HG03565 (cell line): ENCODE measurements around the gene MEG3.

Source experiments
- ATAC-seq: cut with Tn5 transposase; IDR thresholded peaks from one replicate; pipeline ENCODE4 v1.9.1; 2021; ENCODE audit warnings: mild to moderate bottlenecking, moderate library complexity; ENCODE audit not compliant: unreplicated experiment

The MEG3 gene

DNA sequence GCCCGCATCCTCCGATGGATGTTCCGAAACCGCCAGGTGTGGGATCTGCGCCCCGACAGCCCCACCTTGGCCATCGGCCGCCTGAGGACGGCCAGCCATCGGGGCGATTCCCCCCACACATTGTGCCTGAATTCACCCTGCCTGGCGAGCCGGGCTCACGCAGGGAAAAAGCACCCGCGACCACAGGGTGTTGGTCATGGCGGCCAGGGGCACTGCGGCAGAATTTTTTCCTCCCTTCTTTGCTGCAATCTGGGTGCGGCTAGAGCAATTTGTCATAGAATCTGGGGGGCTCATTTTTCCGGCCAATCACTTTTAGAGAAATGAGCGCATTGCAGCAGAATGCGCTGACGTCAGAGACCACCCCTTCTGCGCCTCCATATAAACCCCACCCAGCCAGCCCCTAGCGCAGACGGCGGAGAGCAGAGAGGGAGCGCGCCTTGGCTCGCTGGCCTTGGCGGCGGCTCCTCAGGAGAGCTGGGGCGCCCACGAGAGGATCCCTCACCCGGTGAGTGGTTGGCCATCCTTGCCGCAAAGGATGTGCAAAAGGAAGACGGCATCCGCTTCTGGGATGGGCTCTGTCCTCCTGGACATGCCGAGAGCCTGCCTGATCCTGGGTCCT is at the start of gene MEG3:
MEG3 (plus strand) TSS at position 406 of the 619 bp plus-strand sequence.
- no peak for ATAC-seq

DNA sequence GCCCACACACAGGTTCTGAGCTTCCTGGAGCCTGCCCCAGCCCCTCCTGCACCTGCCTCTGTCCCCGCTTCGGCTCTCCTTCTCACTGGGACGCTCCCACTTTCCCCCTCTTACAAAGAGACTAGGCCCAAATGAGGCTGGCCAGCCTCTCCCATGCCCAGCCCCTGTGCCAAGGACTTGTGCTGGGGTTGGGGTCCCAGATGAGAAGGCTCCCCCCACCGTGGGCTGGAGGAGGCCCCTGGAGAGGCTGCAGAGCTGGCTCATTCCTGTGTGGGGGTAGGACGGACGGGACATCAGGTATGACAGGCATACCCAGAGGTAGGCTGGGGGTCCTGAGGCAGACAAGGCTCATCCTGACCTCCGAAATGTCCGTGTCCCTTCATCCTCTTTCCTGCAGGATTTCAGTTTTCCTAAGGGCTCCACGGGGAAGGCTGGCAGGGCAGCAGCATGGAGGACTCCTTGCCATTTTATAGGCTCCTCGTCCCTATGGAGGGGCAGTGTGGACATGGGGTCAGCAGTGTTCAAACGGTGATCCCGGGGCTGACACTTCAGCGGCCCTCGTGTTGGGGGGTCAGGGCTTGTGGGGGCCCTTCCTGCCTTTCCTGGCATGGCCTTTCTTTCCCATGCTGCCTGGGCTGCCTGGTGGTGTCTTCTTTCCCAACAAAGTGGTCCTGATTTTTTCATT is 49.1 kb upstream of the MEG3 start:
- ATAC-seq = no peak

DNA sequence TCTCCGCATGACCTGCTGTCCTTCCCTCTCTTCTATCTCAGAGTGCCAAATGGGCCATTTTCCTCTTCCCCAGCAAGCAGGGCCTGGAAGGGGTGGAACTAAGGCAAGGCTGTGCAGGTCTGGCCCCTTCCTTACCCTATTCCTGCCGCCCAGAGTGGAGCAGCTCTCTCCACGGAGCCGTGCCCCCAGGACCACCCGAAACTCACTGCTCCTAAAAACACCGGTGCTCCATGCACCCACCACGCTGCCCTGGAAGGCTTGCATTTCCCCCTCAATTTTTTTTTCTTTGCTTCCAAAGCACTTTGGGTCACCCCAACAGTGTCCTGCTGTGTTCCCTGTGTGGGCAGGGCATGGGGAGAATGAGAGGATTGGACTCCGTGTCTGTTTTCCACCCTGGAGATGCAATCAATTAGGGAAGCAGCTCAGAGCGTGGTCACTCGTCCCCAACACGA is 48.5 kb upstream of the MEG3 start:
- ATAC-seq = no peak

DNA sequence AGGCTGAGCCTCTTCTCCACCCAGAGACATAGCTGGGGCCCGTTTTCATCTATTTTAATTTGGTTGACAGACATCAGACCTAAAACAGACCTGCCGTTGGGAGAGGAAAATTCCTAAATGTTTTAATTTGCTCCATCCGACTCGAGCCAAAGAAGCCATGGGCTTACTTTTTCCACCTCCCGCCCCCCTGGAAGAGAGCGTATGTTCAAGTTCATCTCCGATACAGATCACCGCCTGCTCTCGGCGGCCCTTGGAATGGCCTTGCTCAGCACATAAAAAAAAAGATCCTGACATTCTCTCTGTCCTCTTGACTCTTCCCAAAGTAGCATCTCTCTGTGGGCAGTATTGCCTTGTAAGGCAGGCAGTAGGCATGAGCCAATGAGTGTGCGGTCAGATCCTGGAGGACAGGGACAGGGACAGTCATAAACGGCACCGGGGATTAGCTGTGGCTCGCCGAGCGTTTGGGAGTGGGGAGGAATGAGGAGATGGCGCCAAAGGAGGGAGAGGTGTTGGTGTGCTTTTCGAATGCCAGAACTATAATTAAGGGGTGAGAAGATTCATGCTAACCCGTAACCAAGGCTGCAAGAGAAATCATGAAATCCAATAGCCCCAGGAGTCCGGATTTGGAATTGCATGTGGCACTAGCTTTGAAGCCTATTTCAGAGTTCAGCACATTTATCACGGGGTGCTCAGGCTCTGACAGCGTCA is 47.9 kb upstream of the MEG3 start:
- ATAC-seq = no peak

DNA sequence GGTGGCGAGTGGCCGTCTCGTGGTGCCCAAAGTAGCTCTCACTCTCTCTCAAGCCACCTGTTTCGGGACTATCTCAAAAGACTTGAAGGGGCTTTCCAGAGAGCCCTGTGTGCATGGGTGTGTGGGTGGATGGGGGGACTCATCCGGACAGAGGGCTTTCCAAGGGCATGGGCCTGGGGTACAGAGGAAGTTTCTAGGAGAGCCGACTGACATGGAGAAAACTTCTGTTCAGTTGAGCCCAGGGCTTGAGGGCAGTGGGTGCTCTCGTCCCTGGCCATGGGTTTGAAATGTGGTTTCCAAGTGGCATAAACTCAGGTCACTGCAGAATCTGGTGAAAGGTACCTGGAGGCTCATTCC is 47.4 kb upstream of the MEG3 start:
- no peak for ATAC-seq

DNA sequence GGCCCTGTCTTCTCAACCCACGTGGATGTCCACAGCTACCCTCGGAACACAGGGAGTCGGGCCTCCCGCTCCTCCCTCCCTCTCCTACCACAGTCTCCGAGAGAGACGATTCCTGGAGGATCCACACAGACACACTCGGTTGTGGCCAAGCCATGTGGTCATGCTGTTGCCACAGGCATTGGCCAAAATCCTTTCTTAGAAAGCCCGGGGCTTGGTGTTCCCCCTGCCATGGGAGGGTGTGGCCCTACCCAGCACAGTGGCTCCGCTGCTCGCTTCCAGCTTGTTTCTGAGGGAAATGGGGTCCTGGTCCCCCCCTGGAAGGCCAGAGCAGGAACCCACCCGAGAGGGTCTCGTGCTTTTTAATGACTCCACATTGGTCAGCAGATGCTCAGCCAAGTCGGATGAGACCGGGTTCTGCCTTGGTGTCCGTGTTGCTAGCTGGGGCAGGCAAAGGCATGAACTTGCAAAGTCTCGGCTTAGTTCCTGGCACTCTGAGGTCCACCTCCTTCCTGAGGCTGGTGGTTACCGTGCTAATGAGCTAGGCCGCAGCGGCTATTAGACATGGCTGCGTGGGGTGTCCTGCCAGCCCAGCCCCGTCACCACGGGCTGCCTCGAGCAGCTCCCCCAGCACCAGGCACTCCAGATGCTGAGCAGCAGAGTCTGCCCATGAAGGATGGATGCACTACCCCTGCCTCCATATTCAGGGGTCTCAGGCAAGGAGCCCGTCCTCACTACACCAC is 46.8 kb upstream of the MEG3 start:
- ATAC-seq = no peak

DNA sequence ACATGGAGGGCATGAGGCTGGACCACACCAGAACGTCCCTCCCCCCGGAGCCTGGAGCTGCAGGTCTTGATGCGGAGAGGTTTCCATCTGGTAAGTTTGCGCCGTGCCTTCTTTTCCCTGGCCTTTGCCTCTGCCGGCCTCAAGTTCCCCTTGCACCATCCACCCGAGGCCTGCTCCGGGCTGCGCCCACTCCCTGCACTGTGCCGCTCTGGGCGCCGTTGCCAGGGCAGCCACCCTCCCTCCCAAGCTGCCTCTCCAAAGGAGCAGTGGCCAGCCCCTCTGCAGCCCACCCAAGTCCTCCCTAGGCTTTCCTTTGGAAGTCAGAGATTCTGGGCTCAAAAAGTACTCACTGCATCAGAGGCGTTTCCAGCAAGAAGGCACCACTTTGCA is 46.2 kb upstream of the MEG3 start:
- no peak for ATAC-seq

DNA sequence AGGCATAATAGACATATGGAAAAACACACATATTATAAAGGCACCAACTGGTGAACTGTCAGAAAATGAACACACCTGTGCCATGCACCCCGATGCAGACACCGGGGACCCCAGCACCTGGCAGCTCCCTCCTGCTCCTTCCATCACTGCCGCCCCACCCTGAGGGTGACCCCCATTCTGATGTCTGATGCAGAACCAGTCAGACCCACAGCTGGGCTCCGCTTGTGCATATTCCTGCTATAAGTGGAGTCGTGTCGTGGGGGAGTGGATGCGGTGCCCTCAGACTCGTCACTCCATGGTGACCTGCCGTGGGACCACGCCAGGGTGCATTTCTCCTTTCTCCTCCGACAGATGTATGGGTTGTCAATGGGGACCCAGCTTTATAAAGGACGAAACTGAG is 45.7 kb upstream of the MEG3 start:
- no peak for ATAC-seq

DNA sequence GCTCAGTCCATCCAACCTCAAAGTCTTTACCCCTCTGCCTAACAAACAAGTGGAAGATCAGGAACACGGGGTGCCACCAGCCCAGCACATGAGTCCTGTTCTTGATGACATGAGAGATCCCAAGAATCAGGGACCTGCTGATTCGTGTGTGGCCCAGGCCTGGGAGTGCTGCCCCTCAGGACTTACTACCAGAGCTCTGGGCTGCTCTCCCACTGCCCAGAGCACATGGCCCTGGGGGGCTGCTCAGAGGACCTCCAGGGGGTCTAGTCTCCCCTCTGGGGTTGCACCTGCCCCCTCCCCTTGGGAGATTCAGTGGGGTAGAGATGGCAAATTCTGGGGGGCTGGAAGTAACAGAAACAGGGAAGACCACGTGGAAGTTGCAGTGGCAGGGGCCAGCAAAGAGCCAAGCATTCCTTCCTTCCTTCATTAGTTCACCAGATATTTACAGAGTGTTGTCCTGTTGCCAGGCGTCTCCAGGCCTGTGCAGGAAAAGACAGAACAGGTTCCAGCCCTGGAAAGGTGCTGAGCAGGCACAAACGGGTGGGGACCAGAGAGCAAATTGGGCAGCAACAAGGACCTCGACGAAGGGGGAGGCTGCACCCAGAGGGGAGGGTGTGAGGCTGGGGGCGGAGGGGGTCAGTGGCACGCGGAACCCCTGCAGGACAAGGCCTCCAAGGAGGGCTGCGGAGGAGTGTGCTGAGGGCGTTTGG is 45.1 kb upstream of the MEG3 start:
- no peak for ATAC-seq

DNA sequence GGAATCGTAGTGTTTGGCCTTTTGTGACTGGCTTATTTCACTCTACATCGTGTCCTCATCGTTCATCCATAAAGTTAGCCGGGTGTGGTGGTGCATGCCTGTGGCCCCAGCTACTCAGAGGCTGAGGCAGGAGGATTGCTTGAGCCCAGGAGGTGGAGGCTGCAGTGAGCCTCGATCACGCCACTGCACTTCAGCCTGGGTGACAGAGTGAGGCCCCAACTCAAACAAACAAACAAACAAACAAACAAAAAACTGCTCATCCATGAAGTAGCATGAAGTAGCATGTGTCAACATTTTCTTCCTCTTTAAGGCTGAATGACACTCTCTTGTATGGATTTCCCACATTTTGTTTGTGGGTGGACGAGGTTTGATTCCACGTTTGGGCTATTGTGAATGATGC is 44.0 kb upstream of the MEG3 start:
- ATAC-seq = no peak

DNA sequence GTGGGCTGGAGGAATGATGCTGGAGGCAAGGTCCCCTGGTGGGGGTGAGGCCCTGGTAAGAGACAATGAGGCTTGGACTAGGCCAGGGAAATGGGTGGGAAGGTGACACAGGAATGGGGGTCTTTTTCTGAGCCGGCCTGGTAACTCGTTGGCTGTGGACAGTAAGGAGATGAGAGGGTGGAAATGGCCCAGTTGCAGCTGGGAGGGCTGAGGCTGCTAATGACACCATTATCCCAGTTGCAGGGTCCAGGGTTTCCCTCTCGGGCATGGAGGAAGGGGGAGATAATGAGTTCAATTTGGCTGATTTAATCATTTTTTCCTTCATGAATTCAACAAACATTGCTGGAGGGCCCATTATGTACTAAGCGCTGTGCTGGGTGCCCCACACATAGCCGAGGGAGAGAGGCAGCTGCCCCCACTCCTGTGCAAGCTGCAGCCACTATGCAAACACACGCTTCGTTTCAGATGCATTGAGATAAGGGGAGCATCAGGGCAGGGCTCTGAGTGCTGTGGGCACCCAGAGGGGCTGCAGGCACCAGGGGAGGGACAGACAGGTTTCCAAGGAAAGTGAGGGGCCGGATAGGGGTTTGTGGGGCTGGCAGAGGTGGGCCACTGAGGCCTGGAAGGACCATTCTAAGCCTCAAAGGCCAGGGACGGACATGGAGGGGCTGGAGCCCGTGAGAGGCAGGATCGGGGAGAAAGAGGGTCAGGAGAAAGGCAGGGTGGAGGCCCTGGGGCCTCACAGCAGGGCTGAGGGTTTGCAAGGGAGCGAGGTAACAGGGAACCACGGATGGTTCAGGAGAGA is 43.2 kb upstream of the MEG3 start:
- ATAC-seq = no peak

DNA sequence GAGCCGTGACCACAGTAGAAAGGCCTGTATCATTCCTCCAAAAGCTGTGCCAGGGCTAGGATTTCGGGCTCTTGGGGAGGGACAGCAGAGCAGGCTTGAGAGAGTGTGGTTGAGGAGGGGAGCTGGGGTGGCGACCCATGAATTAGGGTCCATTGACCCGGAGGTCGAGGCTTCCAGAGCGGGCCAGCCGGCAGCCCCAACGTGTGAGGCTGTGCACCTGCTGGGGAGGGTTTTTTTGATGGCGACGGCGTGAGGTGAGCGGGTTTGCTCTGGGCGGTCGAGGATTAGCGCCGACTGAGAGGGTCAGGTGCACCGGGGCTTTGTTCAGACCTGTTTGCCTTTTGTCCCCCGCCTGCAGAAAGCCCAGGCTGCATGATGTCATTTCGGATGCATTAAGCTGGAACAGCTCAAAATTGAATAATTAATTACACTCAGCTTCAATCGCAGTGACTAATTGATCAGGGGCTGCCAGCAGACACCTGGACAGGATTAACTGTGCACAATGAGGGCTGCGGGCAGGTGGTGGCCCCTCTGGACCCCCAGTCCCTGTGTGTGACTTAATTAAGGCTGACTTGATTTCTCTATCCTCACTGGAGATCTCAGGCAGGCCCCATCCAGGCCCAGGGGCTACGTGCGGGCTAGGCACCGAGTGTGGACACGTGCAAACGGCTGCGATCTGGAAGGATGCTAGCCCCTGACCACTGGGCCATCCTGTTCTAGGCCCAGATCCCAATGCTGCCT is 42.1 kb upstream of the MEG3 start:
- ATAC-seq = no peak

DNA sequence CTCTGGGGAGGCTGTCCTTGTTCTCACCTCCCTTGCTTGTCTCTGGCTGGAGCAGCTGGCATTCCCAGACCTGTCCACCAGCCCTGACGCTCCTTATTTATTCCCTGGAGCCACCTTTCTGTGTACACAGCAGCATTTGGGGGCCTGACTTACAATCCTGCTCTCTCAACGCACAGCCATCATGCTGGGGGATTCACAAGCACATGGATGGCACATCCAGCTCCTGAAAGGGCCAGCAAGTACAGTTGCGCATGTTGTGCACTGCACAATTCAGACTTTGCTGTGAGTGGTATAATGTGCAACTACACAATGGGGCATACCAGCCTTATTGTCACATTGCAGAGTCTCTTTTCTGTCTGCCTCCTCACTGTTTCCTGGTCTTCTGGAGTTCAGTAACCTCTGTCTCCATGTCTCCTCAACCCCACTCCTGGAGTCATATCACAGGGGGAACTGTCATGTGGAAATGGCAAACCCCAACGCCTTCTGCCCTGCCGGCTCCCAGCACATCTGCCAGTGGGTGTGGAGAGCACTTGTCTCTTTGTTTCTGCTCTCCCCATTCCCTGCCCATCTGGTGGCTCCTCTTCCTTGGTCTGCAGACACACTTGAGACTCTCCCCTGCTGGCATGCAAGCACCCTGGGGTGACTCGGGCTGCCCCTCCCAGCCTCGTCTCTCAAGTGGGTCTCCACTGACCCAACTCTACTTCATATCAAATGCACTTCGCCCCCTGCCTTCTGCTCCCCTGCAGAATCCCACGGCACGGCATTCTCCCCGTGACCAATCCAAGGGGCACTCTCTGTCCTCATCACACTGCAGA is 41.2 kb upstream of the MEG3 start:
- no peak for ATAC-seq

DNA sequence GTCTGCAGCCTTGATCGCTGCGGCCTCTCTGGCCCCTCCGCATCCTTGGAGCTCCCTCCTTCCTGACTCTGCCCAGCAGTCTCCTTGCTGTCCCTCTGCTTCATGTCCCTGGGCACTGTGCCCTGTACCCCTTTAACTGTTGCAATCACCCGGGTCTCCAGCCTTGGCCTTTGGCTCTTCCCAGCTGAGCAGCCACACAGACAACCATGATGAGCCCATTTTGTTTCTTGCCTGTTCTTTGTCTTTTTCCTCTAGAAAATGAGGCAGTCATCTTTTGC is 40.6 kb upstream of the MEG3 start:
- no peak for ATAC-seq

DNA sequence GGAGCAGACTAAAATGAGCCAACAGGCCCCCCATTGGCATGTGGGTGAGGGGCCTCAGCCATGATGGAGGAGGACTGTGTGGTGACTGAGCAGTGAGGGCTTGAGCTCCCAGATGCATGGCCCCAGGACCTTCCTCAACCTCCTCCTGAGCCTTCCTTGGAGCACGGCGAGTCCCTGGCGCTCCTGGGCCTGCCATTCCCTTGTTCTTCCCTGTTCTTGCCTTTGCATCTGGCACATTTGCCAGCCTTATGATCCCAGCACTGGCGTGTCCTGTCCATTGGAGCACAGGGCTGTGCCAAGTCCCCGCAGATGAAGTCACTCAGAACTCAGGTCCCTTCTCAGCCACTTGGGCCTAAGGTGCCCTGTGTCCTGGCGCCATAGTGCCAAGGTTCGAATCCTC is 40.3 kb upstream of the MEG3 start:
- no peak for ATAC-seq

DNA sequence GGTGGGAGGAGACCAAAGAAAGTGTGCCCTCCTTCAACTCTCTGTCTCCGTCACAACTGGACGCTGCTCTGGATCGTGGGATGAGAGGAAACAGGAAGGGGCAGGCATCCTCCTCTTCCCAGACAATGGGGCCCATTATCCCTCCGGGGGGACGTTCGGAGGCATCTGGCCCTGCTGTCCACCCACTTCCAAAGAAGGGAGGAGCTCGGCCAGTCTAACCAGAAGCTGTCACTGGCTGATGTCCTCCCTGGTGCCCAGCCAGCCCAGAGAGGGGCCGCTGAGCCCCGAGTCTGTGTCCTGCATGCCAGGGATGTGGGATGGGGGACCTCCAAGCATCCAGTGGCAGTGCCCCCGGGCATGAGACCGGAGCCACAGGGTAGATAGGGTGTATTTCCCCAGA is 39.8 kb upstream of the MEG3 start:
- ATAC-seq = no peak

DNA sequence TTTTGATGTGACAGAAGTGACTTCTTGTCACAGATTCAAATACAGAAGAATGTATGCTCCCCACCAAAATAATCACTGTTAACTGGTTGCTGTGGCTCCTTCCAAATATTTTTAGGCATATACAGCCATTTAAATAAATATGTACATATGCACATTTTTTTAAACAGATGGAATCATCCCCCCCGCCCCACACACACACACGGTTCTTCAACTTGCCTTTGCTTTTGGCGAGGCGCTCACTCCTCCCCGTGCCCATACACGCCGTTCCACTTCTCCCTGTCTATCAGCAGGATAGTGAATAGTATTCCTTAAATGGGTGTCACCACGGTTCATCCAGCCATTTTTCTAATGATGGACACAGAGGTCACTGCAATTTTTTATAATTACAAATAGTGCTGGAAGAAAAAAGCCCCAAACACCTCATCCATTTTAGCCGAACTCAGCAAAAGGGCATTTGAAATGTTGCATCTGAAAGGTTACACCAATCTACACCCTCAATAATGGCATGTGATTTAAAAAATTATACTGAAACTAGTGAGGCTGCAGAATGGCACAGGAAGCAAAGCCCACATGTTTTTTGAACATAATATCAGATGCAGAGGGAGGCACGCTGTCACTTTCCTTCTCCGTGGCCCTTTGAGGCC is 39.2 kb upstream of the MEG3 start:
- no peak for ATAC-seq

DNA sequence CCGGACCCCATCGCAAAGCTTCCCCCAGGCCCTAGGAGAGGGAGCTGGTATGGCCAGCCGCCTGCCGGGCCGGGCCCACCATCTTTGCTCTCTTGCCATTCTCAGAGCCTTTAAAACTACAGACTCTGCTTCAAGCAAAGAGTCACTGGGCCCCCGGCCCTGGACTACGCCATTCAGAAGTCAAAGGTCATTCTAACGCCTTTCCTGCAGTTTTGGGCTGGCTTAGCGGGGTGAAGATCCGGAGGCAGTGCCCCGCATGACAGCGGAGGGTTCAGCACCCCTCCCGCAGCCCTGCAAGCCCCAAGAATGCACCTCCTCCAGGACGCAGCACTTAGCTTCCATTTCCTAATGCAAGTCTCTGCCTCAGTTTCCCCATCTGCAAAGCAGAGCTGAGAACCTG is 38.3 kb upstream of the MEG3 start:
- no peak for ATAC-seq
